Measurements from ENCODE around the gene ITPR3. TPM values are rescaled to one million over a fixed set of nuclear protein-coding genes. Genes with fewer than 3 reads are reported as not detected.
A peak's percentile ranks its signal among the peaks of the same experiment; 100 is the strongest.

ITPR3 gene
- total and polyA plus RNA-seq, 2 donors (not counting 3 experiments of a cell fraction or from before 2014, with no cell fraction given): 28.8 to 52.2 TPM

GRCh38 chr6:33692760-33693158 lies 71.6 kb downstream of the ITPR3 start:
- Histone ChIP-seq H3K27me3 (ENCODE audit: control insufficient read depth in 2 of 2, insufficient read depth in 2 of 2, low read length in 2 of 2) (no peaks in the 10 kb centered on the region), H3K36me3 (ENCODE audit: control insufficient read depth in 2 of 2, extremely low read depth in 1 of 2, insufficient read depth in 2 of 2, low read length in 2 of 2) (peaks cover 0 to 31% of the 10 kb centered on the region in 2 experiments), H3K27ac (ENCODE audit: insufficient read depth, low read depth, low read length) (peak overlapping the region; percentile 89), H3K9me1 (replicated peaks; ENCODE audit: control insufficient read depth, extremely low read depth, insufficient read depth, low read length) (no peaks in the 10 kb centered on the region), H2AFZ (ENCODE audit: low read depth, low read length) (no peak overlapping the region), H3K9me3 (replicated peaks; ENCODE audit: control insufficient read depth, insufficient read depth, low read length) (no peaks in the 10 kb centered on the region), H3K4me1 (ENCODE audit: control insufficient read depth, extremely low read depth, insufficient read depth, low read length) (peaks cover 53% of the 10 kb centered on the region), H4K20me1 (replicated peaks; ENCODE audit: control insufficient read depth, extremely low read depth, insufficient read depth, low read length) (no peaks in the 10 kb centered on the region), H3K4me3 (replicated peaks in 1 of 3; ENCODE audit: insufficient read depth in 1 of 3, low read depth in 1 of 3, low read length in 3 of 3) (no peak overlapping the region), H3K4me2 (ENCODE audit: insufficient read depth, low read length) (no peak overlapping the region), H3K79me2 (ENCODE audit: control insufficient read depth, insufficient read depth, low read length) (peaks cover 3% of the 10 kb centered on the region), H3K9ac (replicated peaks; ENCODE audit: extremely low read depth, insufficient read depth, low read length) (no peak overlapping the region)
- dilution Hi-C loops (cut with MboI; ENCODE audit: extremely low pct_ligation_motif_present, low sequenced_read_pairs): no loop called here
- no peak for FAIRE-seq
- CTCF ChIA-PET: interaction anchor here (1.3 to 5.9 kb wide), 2 partner anchors 20 to 103 kb away, joined by 5 to 47 read pairs; no protein-coding TSS in a partner anchor
- POLR2A ChIA-PET: no interaction called here
- no peak for DNase-seq (ENCODE audit: low read depth, low spot score)
- no peak for TF ChIP-seq FOS (IDR thresholded peaks at IDR 0.05; ENCODE audit: borderline replicate concordance, insufficient read depth, low read length)
- no peak for TF ChIP-seq CTCF (IDR thresholded peaks at IDR 0.05; ENCODE audit: extremely low read depth in 1 of 2, insufficient read depth in 1 of 2, low read depth in 1 of 2, low read length in 2 of 2)
- TF ChIP-seq MAX (IDR thresholded peaks at IDR 0.05; ENCODE audit: insufficient read depth, insufficient read length): no peak
- no peak for TF ChIP-seq JUN (IDR thresholded peaks at IDR 0.05; ENCODE audit: borderline replicate concordance, insufficient read depth, insufficient read length, low read depth)
- no peak for TF ChIP-seq MYC (IDR thresholded peaks at IDR 0.05; ENCODE audit: low read depth, low read length)
- TF ChIP-seq POLR2A (IDR thresholded peaks at IDR 0.05; ENCODE audit: low read depth, low read length): no peak
- no TSS peak for BruUV-seq (replicated peaks)
- intact Hi-C loops (cut with micrococcal nuclease): no loop called here

All from endothelial cell of umbilical vein (primary cell).